ENCODE data around the gene PUSL1.

PUSL1 gene

DNA sequence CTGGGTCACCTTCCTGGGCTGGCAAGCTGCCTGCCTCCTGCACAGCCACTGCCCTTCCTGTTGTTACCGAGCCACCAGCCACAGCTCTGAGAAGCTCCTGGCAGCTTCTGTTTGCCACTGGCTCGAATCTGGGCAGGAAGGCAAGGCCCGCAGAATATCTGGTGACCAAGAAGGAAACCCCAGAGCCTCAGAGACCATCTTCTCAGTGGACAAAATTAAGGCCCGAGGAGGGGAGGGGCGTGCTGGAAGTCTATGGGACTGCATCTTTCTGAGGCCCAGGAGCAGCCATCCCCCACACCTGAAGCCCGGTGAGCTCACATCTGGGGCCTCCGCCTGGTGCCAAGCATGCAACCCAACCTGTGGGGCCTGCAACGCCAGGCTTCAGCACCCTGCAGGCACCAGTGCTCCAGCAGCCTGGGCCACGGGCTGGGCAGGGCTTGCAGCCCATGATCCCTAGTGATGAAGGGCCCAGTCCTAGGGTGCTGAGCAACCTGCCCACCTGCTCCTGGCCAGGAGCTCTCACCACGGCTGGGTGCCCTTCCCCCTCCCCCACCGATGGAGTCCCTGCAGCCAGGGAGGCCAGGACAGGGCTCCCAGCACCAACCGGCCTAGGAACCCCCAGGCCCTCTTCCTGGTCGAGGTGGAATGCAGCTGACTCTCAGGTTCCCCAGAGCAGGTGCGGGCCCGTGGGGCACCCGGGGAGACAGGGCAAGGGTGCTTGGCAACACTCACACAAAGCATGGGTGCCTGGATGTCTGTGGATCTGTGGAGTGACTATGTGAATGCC, 17.1 kb downstream of the PUSL1 start:
- peaks cover 7% of the 10 kb centered on the region for H3K36me3 ChIP-seq (ENCODE audit: control insufficient read depth, insufficient read depth, low read length)
- no peak overlapping the region for H3K27ac ChIP-seq (ENCODE audit: insufficient read depth, low read depth, low read length, poor library complexity, severe bottlenecking)
- no peaks in the 10 kb centered on the region for H3K27me3 ChIP-seq (ENCODE audit: control insufficient read depth, insufficient read depth, low read length, poor library complexity, severe bottlenecking)
- H3K9me3 ChIP-seq (ENCODE audit: control insufficient read depth, low read length) = no peaks in the 10 kb centered on the region
- 83 to 87% methylated on average over 16 of the region's 16 CpGs for WGBS, 2 experiments
- H3K4me3 ChIP-seq (ENCODE audit: insufficient read depth, low read depth, low read length) = peak overlapping the region; percentile 81
- peaks cover 4% of the 10 kb centered on the region for H3K4me1 ChIP-seq (ENCODE audit: control insufficient read depth, insufficient read depth, low read length)

DNA sequence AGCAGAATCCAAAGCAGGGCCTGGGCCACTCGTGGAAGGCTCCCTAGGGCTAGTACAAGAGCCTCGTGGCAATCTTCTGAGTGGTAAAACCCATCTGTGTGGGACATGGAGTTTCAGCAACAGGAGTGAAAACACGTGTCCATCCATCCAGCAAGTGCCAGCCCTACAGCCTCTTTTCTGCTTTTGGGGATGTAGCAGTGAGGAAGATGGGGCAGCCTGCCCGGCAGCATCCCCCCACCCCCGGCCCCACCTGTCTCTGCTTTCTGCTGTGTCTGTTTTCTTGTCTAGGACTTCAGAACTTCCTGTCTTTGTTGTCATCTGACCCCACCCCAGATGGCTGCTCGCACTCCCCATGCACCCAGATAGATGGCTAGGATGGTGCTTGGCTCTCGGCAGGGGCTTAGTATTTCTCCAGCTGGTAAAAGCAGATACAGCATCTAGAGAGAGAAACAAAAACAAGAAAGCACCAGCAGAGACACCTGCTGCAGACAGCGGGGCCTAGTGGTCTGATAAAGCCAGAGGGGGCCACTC, 17.7 kb downstream of the PUSL1 start:
- 92 to 95% methylated on average over 8 of the region's 8 CpGs for WGBS, 2 experiments
- no peak overlapping the region for H3K4me3 ChIP-seq (ENCODE audit: insufficient read depth, low read depth, low read length)
- H3K27me3 ChIP-seq (ENCODE audit: control insufficient read depth, insufficient read depth, low read length, poor library complexity, severe bottlenecking) = no peaks in the 10 kb centered on the region
- H3K4me1 ChIP-seq (ENCODE audit: control insufficient read depth, insufficient read depth, low read length) = peaks cover 4% of the 10 kb centered on the region
- no peak overlapping the region for H3K27ac ChIP-seq (ENCODE audit: insufficient read depth, low read depth, low read length, poor library complexity, severe bottlenecking)
- H3K9me3 ChIP-seq (ENCODE audit: control insufficient read depth, low read length) = no peaks in the 10 kb centered on the region
- peaks cover under 1% of the 10 kb centered on the region for H3K36me3 ChIP-seq (ENCODE audit: control insufficient read depth, insufficient read depth, low read length)

DNA sequence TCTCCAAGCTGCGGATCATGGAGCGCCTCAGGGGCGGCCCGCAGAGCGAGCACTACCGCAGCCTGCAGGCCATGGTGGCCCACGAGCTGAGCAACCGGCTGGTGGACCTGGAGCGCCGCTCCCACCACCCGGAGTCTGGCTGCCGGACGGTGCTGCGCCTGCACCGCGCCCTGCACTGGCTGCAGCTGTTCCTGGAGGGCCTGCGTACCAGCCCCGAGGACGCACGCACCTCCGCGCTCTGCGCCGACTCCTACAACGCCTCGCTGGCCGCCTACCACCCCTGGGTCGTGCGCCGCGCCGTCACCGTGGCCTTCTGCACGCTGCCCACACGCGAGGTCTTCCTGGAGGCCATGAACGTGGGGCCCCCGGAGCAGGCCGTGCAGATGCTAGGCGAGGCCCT, 18.9 kb downstream of the PUSL1 start:
- Histone ChIP-seq H3K9me3 (ENCODE audit: control insufficient read depth, low read length) (no peaks in the 10 kb centered on the region), H3K27ac (ENCODE audit: insufficient read depth, low read depth, low read length, poor library complexity, severe bottlenecking) (no peak overlapping the region), H3K4me1 (ENCODE audit: control insufficient read depth, insufficient read depth, low read length) (peaks cover 4% of the 10 kb centered on the region), H3K36me3 (ENCODE audit: control insufficient read depth, insufficient read depth, low read length) (no peaks in the 10 kb centered on the region), H3K27me3 (ENCODE audit: control insufficient read depth, insufficient read depth, low read length, poor library complexity, severe bottlenecking) (no peaks in the 10 kb centered on the region), H3K4me3 (ENCODE audit: insufficient read depth, low read depth, low read length) (no peak overlapping the region)
- WGBS, 2 experiments = 93 to 94% methylated on average over 40 of the region's 40 CpGs

DNA sequence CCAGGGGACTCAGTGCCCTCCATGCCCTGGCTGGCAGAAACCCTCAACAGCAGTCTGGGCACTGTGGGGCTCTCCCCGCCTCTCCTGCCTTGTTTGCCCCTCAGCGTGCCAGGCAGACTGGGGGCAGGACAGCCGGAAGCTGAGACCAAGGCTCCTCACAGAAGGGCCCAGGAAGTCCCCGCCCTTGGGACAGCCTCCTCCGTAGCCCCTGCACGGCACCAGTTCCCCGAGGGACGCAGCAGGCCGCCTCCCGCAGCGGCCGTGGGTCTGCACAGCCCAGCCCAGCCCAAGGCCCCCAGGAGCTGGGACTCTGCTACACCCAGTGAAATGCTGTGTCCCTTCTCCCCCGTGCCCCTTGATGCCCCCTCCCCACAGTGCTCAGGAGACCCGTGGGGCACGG, 19.9 kb downstream of the PUSL1 start:
- Histone ChIP-seq H3K9me3 (ENCODE audit: control insufficient read depth, low read length) (no peaks in the 10 kb centered on the region), H3K27me3 (ENCODE audit: control insufficient read depth, insufficient read depth, low read length, poor library complexity, severe bottlenecking) (no peaks in the 10 kb centered on the region), H3K4me3 (ENCODE audit: insufficient read depth, low read depth, low read length) (no peak overlapping the region), H3K36me3 (ENCODE audit: control insufficient read depth, insufficient read depth, low read length) (no peaks in the 10 kb centered on the region), H3K27ac (ENCODE audit: insufficient read depth, low read depth, low read length, poor library complexity, severe bottlenecking) (no peak overlapping the region), H3K4me1 (ENCODE audit: control insufficient read depth, insufficient read depth, low read length) (peaks cover 4% of the 10 kb centered on the region)
- 93 to 94% methylated on average over 15 of the region's 15 CpGs for WGBS, 2 experiments

DNA sequence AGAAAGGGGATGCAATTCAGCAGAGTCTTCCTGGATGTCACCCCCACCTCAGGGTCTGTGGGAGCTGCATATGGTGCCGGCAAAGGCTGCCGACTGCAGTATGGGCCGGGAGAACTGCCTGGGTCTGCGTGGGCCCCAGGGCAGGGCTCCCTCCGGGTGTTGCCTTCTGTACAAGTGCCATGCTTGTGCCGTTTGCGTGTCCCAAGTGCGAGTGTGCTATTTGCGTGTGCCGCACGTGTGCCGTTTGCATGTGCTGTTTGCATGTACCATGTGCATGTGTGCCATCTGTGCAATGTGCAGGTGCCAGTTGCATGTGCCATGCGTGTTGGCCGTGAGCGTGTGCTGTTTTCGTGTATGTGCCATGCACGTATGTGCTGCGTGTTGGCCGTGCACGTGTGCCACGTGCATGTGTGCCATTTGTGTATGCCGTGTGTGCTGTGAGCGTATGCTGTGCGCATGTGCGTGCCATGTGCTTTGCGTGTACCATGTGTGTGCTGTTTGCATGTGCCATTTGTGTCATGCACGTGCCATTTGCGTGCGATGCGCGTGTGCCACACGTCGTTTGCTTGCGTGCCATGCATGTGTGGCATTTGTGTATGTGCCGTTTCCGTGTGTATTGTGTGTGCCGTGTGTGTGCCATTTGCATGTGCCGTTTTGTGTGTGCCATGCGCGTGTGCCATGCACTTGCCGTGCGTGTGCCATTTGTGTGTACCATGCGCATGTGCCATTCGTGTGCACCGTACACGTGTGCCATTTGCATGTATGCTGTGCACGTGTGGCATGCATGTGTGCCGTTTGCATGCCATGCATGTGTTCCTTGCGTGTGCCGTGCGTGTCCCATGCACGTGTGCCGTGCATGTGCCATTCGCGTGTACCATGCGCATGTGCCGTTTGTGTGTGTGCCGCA, 21.2 kb downstream of the PUSL1 start:
- Histone ChIP-seq H3K9me3 (ENCODE audit: control insufficient read depth, low read length) (no peaks in the 10 kb centered on the region), H3K36me3 (ENCODE audit: control insufficient read depth, insufficient read depth, low read length) (no peaks in the 10 kb centered on the region), H3K4me1 (ENCODE audit: control insufficient read depth, insufficient read depth, low read length) (peaks cover 4% of the 10 kb centered on the region), H3K27me3 (ENCODE audit: control insufficient read depth, insufficient read depth, low read length, poor library complexity, severe bottlenecking) (no peaks in the 10 kb centered on the region), H3K27ac (ENCODE audit: insufficient read depth, low read depth, low read length, poor library complexity, severe bottlenecking) (no peak overlapping the region), H3K4me3 (ENCODE audit: insufficient read depth, low read depth, low read length) (no peak overlapping the region)
- WGBS, 2 experiments = 95% methylated on average over 58 of the region's 58 CpGs

DNA sequence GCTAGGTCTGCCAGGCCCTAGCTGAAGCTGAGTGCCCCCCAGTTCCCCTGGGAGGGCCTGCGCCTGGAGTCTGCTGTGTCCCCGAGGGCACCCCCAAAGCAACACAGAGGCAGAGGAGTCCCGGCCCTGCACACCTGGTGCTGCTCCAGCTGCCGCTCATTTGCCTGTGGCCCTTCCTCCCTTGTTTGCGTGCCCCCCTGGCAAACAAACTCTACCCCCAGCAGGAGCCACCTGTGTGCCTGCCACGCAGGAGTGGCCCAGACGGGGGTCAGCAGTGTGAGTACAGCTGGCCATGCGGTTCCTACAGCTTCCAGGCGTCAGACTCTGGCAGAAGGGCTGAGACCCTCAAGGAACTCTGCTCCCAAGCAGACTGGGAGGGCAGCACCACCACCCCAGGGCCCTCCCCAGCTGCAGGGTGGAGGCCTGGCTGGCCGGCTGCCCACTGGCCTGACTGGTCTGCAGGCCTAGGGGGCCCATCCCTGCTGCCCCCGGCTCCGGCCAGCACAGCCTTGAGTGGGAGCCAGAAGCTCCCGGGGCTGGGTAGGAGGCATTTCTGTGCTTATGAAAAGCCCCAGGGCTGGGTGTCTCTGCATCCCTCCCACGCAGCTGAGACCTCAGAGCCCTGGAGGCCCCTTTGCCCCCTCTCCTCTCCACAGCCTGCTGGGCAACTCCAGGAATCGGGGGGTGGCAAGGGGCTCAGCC, 22.1 kb downstream of the PUSL1 start:
- Histone ChIP-seq H3K36me3 (ENCODE audit: control insufficient read depth, insufficient read depth, low read length) (no peaks in the 10 kb centered on the region), H3K4me1 (ENCODE audit: control insufficient read depth, insufficient read depth, low read length) (peaks cover 2% of the 10 kb centered on the region), H3K4me3 (ENCODE audit: insufficient read depth, low read depth, low read length) (no peak overlapping the region), H3K27ac (ENCODE audit: insufficient read depth, low read depth, low read length, poor library complexity, severe bottlenecking) (no peak overlapping the region), H3K27me3 (ENCODE audit: control insufficient read depth, insufficient read depth, low read length, poor library complexity, severe bottlenecking) (no peaks in the 10 kb centered on the region), H3K9me3 (ENCODE audit: control insufficient read depth, low read length) (no peaks in the 10 kb centered on the region)
- WGBS, 2 experiments = 88 to 89% methylated on average over 15 of the region's 15 CpGs

DNA sequence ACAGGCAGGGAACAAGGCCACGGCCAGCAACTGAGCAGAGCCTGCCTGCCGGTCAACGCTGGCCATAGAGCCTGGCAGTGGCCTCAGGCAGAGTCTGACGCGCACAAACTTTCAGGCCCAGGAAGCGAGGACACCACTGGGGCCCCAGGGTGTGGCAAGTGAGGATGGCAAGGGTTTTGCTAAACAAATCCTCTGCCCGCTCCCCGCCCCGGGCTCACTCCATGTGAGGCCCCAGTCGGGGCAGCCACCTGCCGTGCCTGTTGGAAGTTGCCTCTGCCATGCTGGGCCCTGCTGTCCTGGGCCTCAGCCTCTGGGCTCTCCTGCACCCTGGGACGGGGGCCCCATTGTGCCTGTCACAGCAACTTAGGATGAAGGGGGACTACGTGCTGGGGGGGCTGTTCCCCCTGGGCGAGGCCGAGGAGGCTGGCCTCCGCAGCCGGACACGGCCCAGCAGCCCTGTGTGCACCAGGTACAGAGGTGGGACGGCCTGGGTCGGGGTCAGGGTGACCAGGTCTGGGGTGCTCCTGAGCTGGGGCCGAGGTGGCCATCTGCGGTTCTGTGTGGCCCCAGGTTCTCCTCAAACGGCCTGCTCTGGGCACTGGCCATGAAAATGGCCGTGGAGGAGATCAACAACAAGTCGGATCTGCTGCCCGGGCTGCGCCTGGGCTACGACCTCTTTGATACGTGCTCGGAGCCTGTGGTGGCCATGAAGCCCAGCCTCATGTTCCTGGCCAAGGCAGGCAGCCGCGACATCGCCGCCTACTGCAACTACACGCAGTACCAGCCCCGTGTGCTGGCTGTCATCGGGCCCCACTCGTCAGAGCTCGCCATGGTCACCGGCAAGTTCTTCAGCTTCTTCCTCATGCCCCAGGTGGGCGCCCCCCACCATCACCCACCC, 22.9 kb downstream of the PUSL1 start, which contains the start of gene TAS1R3:
Gene TAS1R3 (plus strand): TSS at position 213 of the 898 bp plus-strand sequence. CDS start 66 bp downstream, at position 279.
- H3K9me3 ChIP-seq (ENCODE audit: control insufficient read depth, low read length) = no peaks in the 10 kb centered on the region
- H3K27ac ChIP-seq (ENCODE audit: insufficient read depth, low read depth, low read length, poor library complexity, severe bottlenecking) = no peak within 1 kb of the TSS
- no peaks in the 10 kb centered on the region for H3K4me1 ChIP-seq (ENCODE audit: control insufficient read depth, insufficient read depth, low read length)
- no peak within 1 kb of the TSS for H3K4me3 ChIP-seq (ENCODE audit: insufficient read depth, low read depth, low read length)
- H3K36me3 ChIP-seq (ENCODE audit: control insufficient read depth, insufficient read depth, low read length) = no peaks in the 10 kb centered on the region
- H3K27me3 ChIP-seq (ENCODE audit: control insufficient read depth, insufficient read depth, low read length, poor library complexity, severe bottlenecking) = no peaks in the 10 kb centered on the region
- 84 to 86% methylated on average over 41 of the region's 41 CpGs for WGBS, 2 experiments

DNA sequence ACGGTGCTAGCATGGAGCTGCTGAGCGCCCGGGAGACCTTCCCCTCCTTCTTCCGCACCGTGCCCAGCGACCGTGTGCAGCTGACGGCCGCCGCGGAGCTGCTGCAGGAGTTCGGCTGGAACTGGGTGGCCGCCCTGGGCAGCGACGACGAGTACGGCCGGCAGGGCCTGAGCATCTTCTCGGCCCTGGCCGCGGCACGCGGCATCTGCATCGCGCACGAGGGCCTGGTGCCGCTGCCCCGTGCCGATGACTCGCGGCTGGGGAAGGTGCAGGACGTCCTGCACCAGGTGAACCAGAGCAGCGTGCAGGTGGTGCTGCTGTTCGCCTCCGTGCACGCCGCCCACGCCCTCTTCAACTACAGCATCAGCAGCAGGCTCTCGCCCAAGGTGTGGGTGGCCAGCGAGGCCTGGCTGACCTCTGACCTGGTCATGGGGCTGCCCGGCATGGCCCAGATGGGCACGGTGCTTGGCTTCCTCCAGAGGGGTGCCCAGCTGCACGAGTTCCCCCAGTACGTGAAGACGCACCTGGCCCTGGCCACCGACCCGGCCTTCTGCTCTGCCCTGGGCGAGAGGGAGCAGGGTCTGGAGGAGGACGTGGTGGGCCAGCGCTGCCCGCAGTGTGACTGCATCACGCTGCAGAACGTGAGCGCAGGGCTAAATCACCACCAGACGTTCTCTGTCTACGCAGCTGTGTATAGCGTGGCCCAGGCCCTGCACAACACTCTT, 23.8 kb downstream of the PUSL1 start:
- 90 to 91% methylated on average over 57 of the region's 57 CpGs for WGBS, 2 experiments
- H3K9me3 ChIP-seq (ENCODE audit: control insufficient read depth, low read length) = no peaks in the 10 kb centered on the region
- no peak overlapping the region for H3K27ac ChIP-seq (ENCODE audit: insufficient read depth, low read depth, low read length, poor library complexity, severe bottlenecking)
- no peak overlapping the region for H3K4me3 ChIP-seq (ENCODE audit: insufficient read depth, low read depth, low read length)
- H3K27me3 ChIP-seq (ENCODE audit: control insufficient read depth, insufficient read depth, low read length, poor library complexity, severe bottlenecking) = no peaks in the 10 kb centered on the region
- no peaks in the 10 kb centered on the region for H3K4me1 ChIP-seq (ENCODE audit: control insufficient read depth, insufficient read depth, low read length)
- no peaks in the 10 kb centered on the region for H3K36me3 ChIP-seq (ENCODE audit: control insufficient read depth, insufficient read depth, low read length)

Data from ectodermal cell (in vitro differentiated cells).